GM04503 (cell line): ENCODE data around the gene MLC1.
"Not testable (repeated sequence)": the region's sequence is repeated elsewhere in the genome, so short reads cannot be mapped to it uniquely, and the experiment has no call there.

Source experiments
- DNase-seq: peaks from one replicate; pipeline ENCODE4 v3.0.0-alpha.2; 2012; ENCODE audit warnings: low read depth

Gene MLC1

DNA sequence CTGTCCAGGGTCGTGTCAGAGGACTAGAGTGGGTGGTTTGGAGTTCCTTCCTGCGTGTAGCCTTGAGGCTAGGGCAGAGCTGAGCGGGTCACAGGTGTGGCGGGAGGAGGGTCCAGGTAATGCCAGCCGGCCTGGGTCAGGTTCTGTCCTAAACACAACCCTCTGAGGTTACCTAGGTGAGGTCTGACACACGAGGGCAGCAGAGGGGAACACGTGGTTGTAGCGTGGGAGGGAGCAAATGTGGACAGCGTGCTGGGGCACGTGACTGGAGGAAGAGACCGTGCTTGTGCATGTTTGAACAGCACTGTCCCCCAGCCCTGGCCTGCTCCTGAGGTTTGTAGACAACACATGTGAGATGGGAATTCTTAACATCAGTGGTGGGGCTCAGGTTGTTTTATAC is 17.7 kb upstream of the MLC1 start:
- DNase-seq = no peak

DNA sequence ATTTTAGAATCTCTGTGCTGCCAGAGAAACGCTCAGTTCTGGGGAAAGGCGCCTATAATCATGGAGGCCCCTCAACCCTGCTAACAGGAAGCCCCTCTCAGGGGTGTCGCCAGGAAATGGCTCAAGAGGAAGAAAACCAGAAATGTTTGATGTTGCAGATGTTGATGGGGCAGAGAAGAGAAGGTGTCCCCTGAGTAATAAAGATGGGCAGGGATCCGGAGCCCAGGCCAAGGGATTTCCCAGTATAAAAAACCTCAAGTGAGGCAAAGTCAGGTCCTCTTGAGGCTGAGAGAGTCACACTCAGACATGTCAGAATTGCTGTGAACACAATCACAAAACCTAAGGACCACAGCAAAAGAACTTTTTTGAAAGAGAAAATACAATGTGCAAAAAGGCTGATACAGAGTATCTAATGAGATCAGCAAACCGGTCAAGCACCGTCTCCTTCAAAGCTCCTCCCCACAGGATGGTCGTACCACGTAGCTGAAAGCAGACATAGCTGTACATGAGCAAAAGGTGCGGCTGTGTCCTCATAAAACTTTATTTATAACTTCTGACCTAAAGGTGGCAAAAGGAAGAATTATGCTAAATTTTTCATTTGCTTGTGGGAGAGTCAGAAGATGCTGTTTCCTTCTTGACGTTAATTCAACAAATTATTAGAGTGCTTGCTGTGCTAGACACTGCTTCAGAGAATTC is 16.8 kb upstream of the MLC1 start:
- no peak for DNase-seq

DNA sequence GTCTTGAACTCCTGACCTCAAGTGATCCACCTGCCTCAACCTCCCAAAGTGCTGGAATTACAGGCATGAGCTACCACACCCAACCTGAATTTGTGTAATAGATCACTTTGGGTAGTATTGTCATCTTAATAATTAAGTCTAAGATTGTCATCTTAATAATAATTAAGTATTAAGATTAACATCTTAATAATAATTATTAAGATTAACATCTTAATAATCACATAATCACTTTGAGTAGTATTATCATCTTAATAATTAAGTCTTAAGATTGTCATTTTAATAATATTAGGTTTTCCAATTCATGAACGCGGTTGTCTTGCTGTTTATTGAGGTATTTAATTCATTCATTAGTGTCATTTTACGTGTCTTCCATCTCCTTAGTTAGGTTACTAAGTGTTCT is 12.8 kb upstream of the MLC1 start:
- DNase-seq = no peak

DNA sequence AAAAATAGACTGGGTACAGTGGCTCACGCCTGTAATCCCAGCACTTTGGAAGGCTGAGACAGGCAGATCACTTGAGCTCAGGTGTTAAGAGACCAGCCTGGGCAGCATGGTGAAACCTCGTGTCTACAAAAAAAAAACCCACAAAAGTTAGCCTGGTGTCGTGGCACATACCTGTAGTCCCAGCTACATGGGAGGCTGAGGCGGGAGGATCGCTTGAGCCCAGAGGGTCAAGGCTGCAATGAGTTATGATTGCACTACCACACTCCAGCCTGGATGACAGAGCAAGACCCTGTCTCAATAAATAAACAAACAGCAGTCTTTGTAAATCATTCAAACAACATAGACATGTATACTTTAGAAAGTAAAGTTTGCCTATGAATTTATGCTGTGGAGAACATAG is 7.1 kb upstream of the MLC1 start:
- DNase-seq = no peak

DNA sequence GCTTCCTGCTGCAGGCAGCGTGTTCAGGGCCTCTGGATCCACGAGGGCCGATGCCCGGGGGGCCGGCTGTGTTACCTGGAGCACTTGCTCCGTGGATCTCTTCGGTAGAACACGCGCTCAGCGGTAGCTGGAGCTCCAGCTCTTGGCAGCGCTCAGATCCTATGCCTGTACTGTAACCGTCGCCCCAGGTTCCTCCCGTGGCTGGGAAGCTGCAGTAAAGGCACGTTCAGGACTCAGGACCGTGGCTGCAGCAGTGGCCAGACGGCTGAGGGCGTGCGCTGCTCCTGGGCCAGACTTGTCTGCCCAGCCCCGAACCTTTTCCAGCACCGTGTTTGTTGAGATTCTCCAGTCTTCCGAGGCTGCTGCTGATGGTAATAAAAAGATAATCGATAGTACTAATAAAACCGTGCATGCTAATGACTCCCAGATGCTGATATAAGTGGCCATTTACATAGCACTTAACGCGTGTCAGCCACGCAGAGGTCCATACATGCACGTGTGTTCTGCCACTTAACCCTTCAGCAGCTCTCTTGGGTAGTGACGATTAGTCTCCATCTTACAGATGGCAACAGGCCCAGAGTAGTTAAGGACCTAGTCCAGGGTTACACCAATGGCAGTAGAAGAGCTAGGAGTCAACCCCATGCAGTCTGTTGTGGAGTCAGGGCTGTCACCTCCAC is 6.0 kb upstream of the MLC1 start:
- no peak for DNase-seq

DNA sequence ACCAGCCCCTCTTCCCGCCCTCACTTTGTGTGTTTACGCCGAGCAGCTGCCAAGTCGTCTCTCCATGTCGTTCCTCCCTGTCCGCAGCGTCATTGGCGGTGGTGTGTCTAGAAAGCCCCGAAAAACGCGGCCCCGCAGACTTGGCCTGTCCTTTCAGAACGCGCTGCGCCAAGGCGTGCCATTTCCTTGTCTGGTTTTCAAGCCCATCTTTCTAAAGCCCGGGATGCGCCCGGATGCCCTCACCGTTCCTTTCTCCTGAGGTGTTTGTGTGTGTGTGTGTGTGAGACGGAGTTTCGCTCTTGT is 5.1 kb upstream of the MLC1 start:
- DNase-seq = no peak

DNA sequence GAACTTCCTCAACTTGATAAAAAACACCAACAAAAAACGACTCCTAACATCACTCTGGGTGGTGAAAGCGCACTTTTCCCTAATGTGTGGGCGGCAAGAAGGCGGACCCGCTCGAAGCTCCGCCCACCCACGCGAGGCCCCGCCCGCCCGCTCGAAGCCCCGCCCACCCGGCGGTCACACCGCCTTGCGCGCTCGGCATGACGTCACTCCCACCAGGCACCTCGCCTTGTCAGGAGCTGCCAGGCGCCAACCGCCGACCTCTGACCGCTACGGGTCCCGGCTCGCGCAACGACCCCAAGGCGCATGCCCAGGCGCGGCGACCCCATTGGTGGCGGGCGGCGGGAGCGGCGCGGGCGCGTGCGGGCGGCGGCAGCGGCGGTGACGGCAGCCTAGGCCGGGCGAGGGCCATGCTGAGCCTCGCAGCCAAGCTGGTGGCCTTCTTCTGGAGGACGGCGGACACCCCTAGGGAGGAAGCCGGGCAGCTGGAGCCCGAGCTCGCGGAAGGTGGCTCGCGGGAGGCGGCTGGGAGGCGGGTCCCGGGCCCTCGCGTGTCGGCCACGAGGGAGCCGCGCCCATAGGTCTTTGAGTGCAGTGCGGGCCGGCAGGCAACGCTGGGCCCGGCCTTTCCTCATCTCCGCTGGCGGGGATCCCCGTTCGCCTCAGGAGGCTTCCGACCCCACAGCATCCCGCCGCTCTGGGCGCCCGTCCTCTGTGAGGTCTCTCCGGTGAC is 4.6 kb upstream of the MLC1 start, which contains the start of gene MOV10L1:
Gene MOV10L1 (plus strand): TSS at position 325 of the 730 bp plus-strand sequence. CDS start 83 bp downstream, at position 408.
- no peak for DNase-seq

DNA sequence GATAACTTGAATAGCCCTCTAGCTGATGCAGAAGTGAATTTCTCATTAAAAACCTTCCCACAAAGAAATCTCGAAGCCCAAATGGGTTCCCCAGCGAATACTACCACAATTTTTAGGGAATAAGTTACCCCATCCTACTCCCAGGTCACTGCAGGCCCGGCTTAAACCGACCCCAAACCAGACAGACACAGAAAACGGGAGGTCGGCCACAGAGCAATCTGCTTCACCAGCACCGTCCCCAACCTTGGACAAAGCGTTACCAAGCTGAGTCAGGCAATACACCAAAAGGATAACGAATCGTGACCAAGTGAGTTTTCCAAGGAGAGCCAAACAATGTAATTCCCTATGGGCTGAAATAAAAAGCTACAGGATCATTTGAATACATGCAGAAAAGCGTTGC is 4.0 kb upstream of the MLC1 start:
- no peak for DNase-seq

DNA sequence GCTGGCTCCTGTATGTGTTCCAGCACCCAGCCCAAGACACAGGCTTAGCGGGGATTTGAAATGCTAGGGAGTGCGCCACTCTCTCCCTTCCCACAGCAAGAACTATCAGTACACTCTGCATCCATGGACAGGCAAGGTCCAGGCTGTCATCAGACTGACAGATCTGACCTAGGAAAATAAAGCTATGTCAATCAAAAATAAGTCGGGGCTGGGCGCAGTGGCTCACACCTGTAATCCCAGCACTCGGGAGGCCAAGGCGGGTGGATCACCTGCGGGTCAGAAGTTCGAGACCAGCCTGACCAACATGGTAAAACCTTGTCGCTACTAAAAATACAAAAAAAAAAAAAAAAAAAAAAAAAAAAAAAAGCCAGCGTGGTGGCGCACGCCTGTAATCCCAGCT is 2.9 kb upstream of the MLC1 start:
- no peak for DNase-seq

DNA sequence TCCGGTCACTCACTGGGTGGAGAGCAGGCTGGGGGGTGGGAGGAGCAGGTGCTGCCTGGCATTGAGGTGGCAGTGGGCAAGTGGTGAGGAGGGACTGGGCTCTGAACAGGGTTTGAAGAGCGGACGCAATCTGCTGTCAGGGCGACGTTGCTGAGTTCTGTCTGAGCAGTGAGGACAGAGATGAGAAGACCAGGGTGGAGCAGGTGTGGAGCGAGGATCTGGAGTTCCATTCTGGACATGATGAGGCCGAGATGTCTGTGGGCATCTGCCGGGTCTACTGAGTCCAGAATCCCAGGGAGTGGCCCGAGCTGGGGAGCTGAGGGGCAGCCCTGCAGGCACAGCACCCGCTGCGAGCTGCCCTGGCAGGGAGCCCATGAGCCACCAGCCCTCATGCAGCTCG is 2.4 kb upstream of the MLC1 start:
- DNase-seq = no peak

DNA sequence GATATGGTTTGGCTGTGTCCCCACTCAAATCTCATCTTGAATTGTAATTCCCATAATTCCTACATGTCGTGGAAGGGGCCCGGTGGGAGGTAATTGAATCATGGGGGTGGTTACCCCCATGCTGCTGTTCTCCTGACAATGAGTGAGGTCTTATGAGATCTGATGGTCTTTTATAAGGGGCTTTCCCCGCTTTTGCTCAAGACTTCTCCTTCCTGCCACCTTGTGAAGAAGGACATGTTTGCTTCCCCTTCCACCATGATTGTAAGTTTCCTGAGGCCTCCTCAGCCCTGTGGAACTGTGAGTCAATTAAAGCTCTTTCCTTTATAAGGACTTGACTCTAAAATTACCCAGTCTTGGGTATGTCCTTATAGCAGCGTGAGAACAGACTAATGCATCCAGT is 1.7 kb upstream of the MLC1 start:
- DNase-seq = not testable (repeated sequence)

DNA sequence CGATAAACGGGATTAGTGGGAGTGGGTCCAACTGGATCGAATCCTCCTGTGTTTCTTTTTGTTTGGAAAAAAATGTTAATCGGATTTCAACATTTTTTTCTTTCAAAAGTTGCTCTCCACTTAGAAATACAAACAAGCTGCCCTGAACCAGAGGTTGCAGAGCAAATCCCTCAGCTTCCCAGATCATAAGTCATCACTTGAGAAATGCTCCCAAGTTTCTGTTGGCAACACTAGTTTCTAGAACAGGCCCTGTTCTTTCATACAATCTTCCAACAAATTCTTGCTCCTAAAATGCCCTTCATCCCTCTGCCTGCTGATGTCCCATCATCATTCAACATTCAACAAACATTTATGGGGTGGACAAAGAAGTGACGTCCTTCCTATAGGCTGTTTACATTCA is 1.3 kb upstream of the MLC1 start:
- peak; percentile 17 for DNase-seq

DNA sequence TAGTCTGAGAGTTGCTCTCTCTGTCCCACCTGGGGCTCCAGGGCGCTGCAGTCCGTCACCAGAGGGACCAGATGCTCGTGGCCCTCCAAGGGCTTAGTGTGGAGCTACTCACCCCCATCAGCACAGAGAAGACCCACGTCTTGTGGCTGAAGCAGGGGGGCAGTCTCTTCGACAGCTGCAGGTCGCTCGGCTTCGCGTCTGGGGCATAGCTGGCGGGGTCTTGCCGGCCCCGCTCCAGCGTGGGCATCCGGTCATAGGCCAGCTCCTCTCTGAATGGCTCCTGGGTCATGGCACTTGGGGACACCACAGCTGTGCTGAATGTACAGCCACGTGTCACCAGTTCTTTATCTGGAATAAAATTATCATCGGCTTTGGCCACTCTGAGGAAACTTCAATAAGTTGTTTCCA is 608 bp downstream of the MLC1 start:
- DNase-seq = no peak

DNA sequence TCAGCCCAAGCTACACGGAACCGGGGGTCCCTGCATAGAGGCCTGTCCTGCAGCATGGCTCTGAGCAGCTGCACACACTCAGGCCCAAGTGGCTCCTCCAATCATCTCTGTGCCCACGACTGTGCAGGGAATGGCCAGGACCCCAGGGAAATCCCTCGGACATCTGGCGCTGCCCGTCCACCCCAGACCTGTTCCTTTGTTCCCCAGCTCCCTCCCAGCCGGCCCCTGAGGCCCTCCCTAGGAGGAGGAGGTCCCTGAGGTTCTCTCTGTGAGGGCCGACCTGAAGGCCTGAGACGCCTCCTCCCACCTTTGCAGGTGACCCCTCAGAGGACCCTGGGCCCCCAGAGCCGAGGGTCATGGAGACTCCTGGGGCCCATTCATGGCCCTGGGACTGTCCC is 1.1 kb downstream of the MLC1 start:
- no peak for DNase-seq

DNA sequence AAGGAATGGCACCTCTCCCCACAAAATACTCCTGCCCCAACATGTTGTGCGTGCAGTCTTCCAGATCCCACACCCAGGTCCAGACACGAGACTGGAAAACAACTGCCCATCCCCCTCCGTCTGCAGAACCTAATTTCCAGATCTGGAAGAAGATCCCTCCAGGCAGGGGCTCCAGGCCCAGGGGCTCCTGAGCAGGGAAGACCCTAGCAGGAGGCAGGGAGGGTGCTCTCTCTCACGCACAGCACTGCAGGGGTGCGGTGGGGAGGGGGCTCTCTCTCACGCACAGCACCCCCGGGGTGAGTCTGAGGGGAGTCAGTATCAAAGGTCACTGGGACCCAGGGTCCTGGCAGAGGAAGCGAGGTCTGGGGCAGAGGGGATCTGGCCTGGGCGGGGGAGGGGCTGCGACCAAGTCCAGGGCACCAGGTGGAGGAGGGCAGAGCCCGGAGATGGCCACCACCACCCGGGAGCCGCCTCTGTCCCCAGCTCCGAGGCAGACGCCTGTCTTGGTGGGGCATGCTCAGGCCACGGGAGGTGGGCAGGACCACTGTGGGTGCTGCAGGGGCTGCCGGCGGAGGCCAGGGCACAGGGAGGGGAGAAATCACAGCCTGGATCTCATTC is 1.7 kb downstream of the MLC1 start:
- no peak for DNase-seq

DNA sequence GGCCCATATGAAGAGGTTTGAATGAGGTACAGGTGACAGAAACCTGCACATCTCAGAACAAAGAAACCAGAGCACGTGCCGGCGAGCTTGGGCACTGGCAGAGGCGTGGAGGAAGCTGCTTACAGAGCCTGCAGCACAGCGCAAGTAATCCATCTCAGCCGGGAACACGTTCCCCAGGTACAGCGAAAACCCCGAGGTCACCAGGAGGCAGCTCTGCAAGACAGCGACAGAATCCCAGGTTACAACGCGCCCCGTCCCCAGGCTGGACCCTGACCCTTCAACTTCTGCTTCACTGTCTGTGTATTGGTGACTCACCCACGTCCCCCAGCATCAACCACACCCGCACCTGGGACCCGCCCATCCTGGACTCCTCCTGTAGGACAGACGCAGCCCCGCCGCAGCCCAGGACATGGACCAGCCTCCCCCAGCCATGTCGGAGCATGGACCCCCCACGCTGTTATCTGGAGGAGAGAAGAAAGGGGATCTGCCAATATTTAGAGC is 2.2 kb downstream of the MLC1 start:
- no peak for DNase-seq

DNA sequence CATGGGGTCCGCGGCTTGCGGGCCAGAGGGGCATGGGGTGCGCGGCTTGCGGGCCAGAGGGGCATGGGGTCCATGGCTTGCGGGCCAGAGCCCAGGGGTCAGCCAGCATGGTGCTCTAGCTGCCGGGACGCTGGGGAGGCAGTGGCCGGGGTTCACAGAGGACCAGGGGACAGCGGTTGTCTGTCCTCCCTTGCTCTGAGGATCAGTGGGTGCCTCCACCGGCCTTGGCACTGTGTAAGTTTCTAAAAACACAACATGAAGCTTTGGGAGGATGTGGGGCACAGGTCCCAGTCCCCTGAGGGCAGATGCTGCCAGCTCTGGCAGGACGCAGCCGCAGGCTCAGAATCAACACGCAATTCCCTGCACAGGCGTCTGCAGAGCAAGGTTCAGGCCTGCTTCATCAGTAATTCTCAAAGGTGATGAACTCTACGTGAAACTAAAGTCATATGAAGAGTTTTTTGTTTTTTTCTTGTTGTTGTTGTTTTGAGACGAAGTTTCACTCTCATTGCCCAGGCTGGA is 3.0 kb downstream of the MLC1 start:
- no peak for DNase-seq

DNA sequence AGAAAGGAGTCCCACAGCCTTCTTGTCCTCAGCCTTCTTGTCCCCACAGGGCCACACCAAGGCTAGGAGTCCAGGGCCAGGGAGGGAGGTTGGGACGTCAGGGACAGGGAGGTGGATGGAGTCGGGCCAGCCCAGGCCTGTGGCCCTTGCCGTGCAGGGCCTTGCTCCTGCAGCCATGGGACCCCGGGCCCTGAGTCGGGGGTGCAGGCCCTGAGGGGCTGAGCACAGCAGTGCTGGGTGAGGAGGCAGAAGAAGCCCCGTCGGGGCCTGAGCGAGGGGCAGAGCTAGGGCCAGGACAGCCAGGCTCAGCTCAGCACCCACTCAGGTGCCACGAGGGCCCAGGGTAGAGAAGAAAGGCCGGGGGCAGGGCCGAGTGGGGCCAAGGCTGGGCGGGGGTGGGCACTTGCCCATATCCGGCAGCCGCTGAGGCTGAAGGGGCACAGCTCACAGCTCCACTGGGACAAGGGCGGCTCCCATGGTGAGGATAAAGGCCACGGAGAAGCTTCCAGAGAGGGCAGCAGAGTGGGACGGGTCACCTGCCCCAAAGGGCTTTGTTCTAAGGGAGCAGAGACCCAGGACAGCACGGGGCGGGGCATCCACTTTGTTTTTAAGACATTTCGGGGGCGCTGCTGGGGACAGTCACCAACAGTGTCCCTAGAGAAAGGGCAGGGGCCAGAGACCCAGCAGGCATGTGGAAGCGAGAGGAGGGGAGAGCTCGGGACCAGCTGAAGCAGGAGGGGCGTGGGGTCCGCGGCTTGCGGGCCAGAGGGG is 3.6 kb downstream of the MLC1 start:
- no peak for DNase-seq

DNA sequence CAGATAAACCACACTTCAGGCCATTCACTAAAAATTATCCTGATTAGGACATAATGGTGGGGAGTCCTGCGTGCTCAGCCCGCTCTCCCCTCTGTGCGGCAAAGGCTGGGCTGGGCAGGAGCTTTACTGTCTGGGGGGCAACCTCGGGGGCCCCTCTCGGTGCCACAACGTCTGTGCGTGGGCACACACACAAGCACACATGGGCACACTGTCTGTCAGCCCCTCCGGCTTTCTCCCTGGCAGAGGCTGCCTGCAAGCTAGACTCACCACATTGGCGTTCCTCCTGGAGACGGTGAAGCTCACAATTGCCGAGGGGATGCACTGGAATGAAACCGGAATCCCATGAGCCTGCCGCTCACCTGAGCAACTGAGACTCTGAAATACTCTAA is 5.2 kb downstream of the MLC1 start:
- no peak for DNase-seq

DNA sequence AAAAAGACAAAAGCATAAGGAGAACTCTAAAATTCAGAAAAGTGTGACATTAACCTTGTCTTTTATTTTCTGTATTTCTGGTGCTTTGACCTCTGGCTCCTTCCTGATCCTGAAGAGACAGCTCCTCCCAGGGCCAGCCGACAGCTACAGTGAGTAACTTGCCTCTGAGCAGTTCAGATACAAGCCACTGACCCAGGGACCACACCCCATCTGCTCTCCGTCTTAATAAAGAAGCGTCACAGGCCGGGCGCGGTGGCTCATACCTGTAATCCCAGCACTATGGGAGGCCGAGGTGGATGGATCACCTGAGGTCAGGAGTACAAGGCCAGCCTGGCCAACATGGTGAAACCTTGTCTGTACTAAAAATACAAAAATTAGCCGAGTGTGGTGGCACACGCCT is 6.5 kb downstream of the MLC1 start:
- DNase-seq = no peak

DNA sequence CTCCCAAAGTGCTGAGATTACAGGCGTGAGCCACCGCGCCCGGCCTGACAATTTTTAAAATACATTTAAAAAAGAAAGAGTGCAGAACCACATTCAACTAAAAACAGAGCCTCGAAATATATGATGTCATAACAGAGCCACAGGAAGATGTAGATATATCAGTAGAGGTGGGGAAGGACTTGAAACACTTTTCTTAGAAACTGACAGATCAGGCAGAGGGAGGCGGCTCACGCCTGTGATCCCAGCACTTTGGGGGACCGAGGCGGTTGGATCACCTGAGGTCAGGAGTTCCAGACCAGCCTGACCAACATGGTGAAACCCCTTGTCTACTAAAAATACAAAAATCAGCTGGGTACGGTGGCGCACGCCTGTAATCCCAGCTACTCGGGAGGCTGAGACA is 7.0 kb downstream of the MLC1 start:
- DNase-seq = no peak
